Stomach smooth muscle (tissue), 2 donors: ENCODE measurements around the gene CCT6B.
"Not testable (repeated sequence)": the region's sequence is repeated elsewhere in the genome, so short reads cannot be mapped to it uniquely, and the experiment has no call there.

Experiments used
- H3K27ac ChIP-seq: one replicate; pipeline ENCODE4 v1.7.0; 2013; ENCODE audit warnings: mild to moderate bottlenecking, low read length, inconsistent platforms
- H3K27me3 ChIP-seq, 2 donors: one replicate each; pipeline ENCODE4 v1.7.0; 2013; ENCODE audit warnings: low read length in 2 of 2; ENCODE audit not compliant: insufficient read depth in 2 of 2, control insufficient read depth in 1 of 2
- H3K36me3 ChIP-seq, 2 donors: one replicate each; pipeline ENCODE4 v1.7.0; 2013; ENCODE audit warnings: low read length in 2 of 2; ENCODE audit not compliant: control insufficient read depth in 2 of 2, insufficient read depth in 2 of 2
- H3K4me1 ChIP-seq: one replicate; pipeline ENCODE4 v1.7.0; 2013; ENCODE audit warnings: low read length; ENCODE audit not compliant: control insufficient read depth, insufficient read depth
- H3K4me3 ChIP-seq, 2 donors: one replicate each; pipeline ENCODE4 v1.7.0; 2013; ENCODE audit warnings: low read length in 2 of 2
- H3K9ac ChIP-seq, 2 donors: one replicate each; pipeline ENCODE4 v1.7.0; 2013; ENCODE audit warnings: low read length in 2 of 2, mild to moderate bottlenecking in 1 of 2
- H3K9me3 ChIP-seq, 2 donors: one replicate each; pipeline ENCODE4 v1.7.0; 2013; ENCODE audit warnings: low read length in 2 of 2; ENCODE audit not compliant: control insufficient read depth in 2 of 2
- donor health status: healthy.
- donor health status: Pancreatic carcinoma.

The CCT6B gene

GRCh38 chr17:34961093-34961911, at the start of gene CCT6B, which contains the start of gene ZNF830:
CCT6B (minus strand) TSS chr17:34961460; CDS start chr17:34961393, 67 bp downstream.
ZNF830 (plus strand) TSS chr17:34961540; CDS start chr17:34961567, 27 bp downstream.
- peak within 1 kb of the TSS; percentile 98 to 100 for H3K4me3 ChIP-seq
- H3K27me3 ChIP-seq: no peaks in the 10 kb centered on the region
- peak within 1 kb of the TSS; percentile 98 to 99 for H3K9ac ChIP-seq
- peak within 1 kb of the TSS; percentile 99 for H3K27ac ChIP-seq
- peaks cover 16% of the 10 kb centered on the region for H3K4me1 ChIP-seq
- H3K36me3 ChIP-seq: peaks cover 7 to 12% of the 10 kb centered on the region in 2 donors
- no peaks in the 10 kb centered on the region for H3K9me3 ChIP-seq

- H3K4me1 ChIP-seq: no peaks in the 10 kb centered on the region
- no peak overlapping the region for H3K4me3 ChIP-seq
- no peak overlapping the region for H3K27ac ChIP-seq
- H3K36me3 ChIP-seq: peaks cover 39 to 41% of the 10 kb centered on the region in 2 donors
- H3K9me3 ChIP-seq: no peaks in the 10 kb centered on the region
- no peak overlapping the region for H3K9ac ChIP-seq
- no peaks in the 10 kb centered on the region for H3K27me3 ChIP-seq
Observed at GRCh38 chr17:35010093-35010492, 48.8 kb upstream of the CCT6B start.

GRCh38 chr17:35006961-35007360, 45.7 kb upstream of the CCT6B start:
- Histone ChIP-seq H3K27ac (no peak overlapping the region), H3K4me1 (peaks cover 15% of the 10 kb centered on the region), H3K9ac (no peak overlapping the region), H3K36me3 (peaks cover 34 to 43% of the 10 kb centered on the region in 2 donors), H3K9me3 (no peaks in the 10 kb centered on the region), H3K4me3 (no peak overlapping the region), H3K27me3 (no peaks in the 10 kb centered on the region)

- Histone ChIP-seq H3K4me1 (peaks cover 21% of the 10 kb centered on the region), H3K27ac (no peak overlapping the region), H3K9me3 (no peaks in the 10 kb centered on the region), H3K36me3 (peaks cover 32 to 43% of the 10 kb centered on the region in 2 donors), H3K4me3 (no peak overlapping the region), H3K27me3 (no peaks in the 10 kb centered on the region), H3K9ac (no peak overlapping the region)
Observed at GRCh38 chr17:35006345-35006744, 45.1 kb upstream of the CCT6B start.

GRCh38 chr17:35003778-35004177, 42.5 kb upstream of the CCT6B start:
- H3K9ac ChIP-seq: no peak overlapping the region
- H3K36me3 ChIP-seq: peaks cover 31 to 46% of the 10 kb centered on the region in 2 donors
- no peaks in the 10 kb centered on the region for H3K27me3 ChIP-seq
- peak overlapping the region; percentile 78 for H3K27ac ChIP-seq
- H3K9me3 ChIP-seq: no peaks in the 10 kb centered on the region
- H3K4me3 ChIP-seq: no peak overlapping the region
- H3K4me1 ChIP-seq: peaks cover 34% of the 10 kb centered on the region

GRCh38 chr17:35002876-35003551, 41.8 kb upstream of the CCT6B start:
- Histone ChIP-seq H3K27me3 (no peaks in the 10 kb centered on the region), H3K27ac (peak overlapping the region; percentile 78), H3K4me3 (peak overlapping the region in 1 of 2 donors; percentile 15), H3K4me1 (peaks cover 41% of the 10 kb centered on the region), H3K9ac (peak overlapping the region; percentile 4 to 42), H3K9me3 (no peaks in the 10 kb centered on the region), H3K36me3 (peaks cover 33 to 44% of the 10 kb centered on the region in 2 donors)

GRCh38 chr17:35001549-35001948, 40.3 kb upstream of the CCT6B start:
- H3K4me3 ChIP-seq: no peak overlapping the region
- no peaks in the 10 kb centered on the region for H3K9me3 ChIP-seq
- H3K36me3 ChIP-seq: peaks cover 26 to 41% of the 10 kb centered on the region in 2 donors
- H3K27me3 ChIP-seq: no peaks in the 10 kb centered on the region
- H3K4me1 ChIP-seq: peaks cover 55% of the 10 kb centered on the region
- H3K27ac ChIP-seq: peak overlapping the region; percentile 78
- peak overlapping the region; percentile 4 to 36 for H3K9ac ChIP-seq

GRCh38 chr17:35000965-35001364, 39.7 kb upstream of the CCT6B start:
- Histone ChIP-seq H3K4me1 (peaks cover 60% of the 10 kb centered on the region), H3K27ac (peak overlapping the region; percentile 78), H3K36me3 (peaks cover 31 to 47% of the 10 kb centered on the region in 2 donors)
- not testable (repeated sequence) for H3K4me3 ChIP-seq, H3K9me3 ChIP-seq, H3K9ac ChIP-seq, H3K27me3 ChIP-seq

GRCh38 chr17:34999456-34999855, 38.2 kb upstream of the CCT6B start:
- Histone ChIP-seq H3K9me3 (no peaks in the 10 kb centered on the region), H3K4me3 (no peak overlapping the region), H3K27me3 (no peaks in the 10 kb centered on the region), H3K9ac (no peak overlapping the region), H3K4me1 (peaks cover 60% of the 10 kb centered on the region), H3K36me3 (peaks cover 36 to 56% of the 10 kb centered on the region in 2 donors), H3K27ac (peak overlapping the region; percentile 98)

GRCh38 chr17:34998205-34998604, 36.9 kb upstream of the CCT6B start:
- no peaks in the 10 kb centered on the region for H3K9me3 ChIP-seq
- peak overlapping the region; percentile 69 to 78 for H3K9ac ChIP-seq
- peak overlapping the region; percentile 98 for H3K27ac ChIP-seq
- no peaks in the 10 kb centered on the region for H3K27me3 ChIP-seq
- peaks cover 56% of the 10 kb centered on the region for H3K4me1 ChIP-seq
- H3K36me3 ChIP-seq: peaks cover 45 to 57% of the 10 kb centered on the region in 2 donors
- peak overlapping the region; percentile 40 to 44 for H3K4me3 ChIP-seq
